Islet of Langerhans (tissue), 1 donor: ENCODE data around the gene TMEM236.

ENCODE experiments used
- FAIRE-seq: peaks from one replicate; lab custom pipeline; 2011; peaks lifted over from hg19 to GRCh38; lab: Jason Lieb, UNC

The TMEM236 gene

GRCh38 chr10:17787087-17787961 is 35.3 kb downstream of the TMEM236 start:
- FAIRE-seq, result no peak

DNA sequence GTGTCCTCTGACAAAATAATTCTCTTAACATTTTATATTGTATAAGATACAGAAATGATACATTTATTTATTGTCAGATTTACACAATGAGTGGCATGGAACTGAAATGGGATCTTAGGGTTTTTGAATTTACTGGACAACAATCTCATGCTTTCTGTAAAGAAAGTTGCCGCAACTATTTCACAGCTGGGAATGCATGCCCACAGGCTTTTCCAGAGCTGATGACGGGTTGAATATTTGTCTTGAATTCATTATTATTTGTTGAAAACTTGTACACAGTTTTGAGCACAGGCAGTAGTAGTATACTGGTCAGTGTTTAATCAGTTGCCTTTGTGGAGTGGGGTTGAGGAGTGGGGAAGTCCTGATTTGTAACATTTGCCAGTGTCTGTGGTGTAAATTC is 36.6 kb downstream of the TMEM236 start:
- FAIRE-seq, result no peak

GRCh38 chr10:17789396-17789795 is 37.4 kb downstream of the TMEM236 start:
- FAIRE-seq, result no peak

GRCh38 chr10:17790651-17791050 is 38.6 kb downstream of the TMEM236 start:
- FAIRE-seq, result no peak

- FAIRE-seq, result no peak
Measured at GRCh38 chr10:17792991-17793390, 41.0 kb downstream of the TMEM236 start.

- peak; percentile 100 for FAIRE-seq
Measured at GRCh38 chr10:17793823-17794644, 42.0 kb downstream of the TMEM236 start.

- FAIRE-seq, result no peak
Measured at GRCh38 chr10:17795083-17795482, 43.1 kb downstream of the TMEM236 start.

GRCh38 chr10:17795813-17796594 is 44.0 kb downstream of the TMEM236 start:
- FAIRE-seq, result peak; percentile 5

DNA sequence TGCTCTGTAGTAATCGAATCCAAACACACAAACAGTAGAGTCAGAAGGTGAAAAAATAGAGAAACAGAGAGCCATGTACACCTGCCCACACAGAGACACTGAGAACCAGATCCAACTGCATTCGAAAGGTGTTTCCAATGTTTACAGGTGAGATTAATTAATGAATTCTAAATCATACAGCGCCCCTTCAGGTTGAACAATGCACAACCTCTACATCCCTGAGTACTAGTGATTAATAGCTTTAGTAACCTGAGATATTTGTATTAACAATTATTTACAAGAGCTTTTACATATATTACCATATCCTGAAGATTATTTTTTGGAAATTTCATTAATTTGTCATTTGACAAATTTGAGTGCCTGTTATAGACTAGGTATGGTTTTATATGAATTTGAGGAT is 49.5 kb downstream of the TMEM236 start:
- no peak for FAIRE-seq

GRCh38 chr10:17802350-17802749 is 50.3 kb downstream of the TMEM236 start:
- FAIRE-seq, result no peak

- FAIRE-seq, result no peak
Measured at GRCh38 chr10:17802976-17803375, 51.0 kb downstream of the TMEM236 start.

DNA sequence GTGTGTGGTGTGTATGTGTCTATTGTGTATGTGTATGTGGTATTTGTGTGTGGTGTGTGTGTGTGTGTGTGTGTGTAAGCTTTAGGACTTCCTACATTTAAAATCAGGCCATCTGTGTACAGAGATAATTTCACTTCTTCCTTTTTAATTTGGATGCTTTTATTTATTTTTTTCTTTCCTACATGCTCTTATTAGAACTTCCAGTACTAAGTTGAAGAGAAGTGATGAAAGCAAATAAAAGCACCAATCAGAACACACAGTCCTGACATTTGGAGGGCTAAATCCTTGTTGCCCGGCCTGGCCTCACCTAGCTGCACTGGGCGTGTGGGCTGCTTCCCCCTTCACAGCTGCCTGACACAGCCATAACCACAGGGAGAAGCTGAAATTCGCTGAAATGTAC is 53.3 kb downstream of the TMEM236 start:
- FAIRE-seq, result no peak

GRCh38 chr10:17805921-17806577 is 54.0 kb downstream of the TMEM236 start:
- FAIRE-seq, result no peak

GRCh38 chr10:17808971-17809841 is 57.2 kb downstream of the TMEM236 start, which contains the start of gene MRC1:
MRC1 (plus strand) TSS chr10:17809348; CDS start chr10:17809466, 118 bp downstream.
- FAIRE-seq, result no peak

DNA sequence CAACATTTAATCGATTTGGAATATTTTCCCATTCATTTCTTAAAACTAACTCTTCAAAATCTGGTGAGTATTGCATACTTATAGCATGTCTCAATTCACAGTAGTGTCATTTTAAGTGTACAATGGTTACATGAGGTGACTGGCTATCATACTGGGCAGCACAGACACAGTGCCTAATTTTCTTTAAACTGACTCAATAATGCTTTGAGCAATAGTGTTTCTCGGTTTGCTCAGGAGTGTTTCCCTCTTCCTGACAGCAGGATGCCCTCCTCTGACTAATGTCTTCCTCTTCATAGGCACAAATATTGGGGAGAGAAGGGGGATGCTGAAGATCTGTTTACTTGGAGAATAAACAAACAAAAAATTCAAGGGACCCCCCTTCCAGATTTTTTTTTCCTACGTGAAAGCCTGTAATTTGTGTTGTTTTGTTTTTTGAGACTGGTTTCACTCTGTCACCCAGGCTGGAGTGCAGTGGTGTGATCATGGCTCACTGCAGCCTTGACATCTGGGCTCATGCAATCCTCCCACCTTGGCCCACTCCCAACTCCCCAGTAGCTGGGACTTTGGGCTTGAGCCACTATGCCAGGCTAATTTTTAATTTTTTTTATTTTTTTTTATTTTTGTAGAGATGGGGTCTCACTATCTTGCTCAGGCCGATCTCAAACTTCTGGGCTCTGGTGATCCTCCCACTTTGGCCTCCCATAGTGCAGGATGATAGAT is 59.3 kb downstream of the TMEM236 start:
- FAIRE-seq, result no peak

- no peak for FAIRE-seq
Measured at GRCh38 chr10:17814973-17815372, 63.0 kb downstream of the TMEM236 start.

- no peak for FAIRE-seq
Measured at GRCh38 chr10:17816199-17816598, 64.2 kb downstream of the TMEM236 start.

DNA sequence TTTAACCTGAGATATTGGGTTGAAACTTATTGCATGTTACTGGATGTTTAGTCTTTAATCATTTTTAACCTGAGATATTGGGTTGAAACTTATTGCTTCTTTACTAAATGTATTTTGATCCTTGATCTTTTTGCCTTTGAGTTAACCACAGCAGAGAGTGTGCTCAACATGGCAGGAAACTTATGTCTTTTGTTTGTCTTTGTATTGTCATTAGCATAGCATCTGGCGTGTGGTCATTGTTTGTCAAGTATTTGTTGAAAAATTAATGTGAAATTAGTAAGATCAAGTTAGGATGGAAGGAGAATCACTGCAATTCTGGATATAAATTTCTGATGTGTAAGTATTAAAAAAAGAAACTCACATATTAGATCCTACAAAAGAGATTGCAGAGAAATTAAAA is 65.3 kb downstream of the TMEM236 start:
- peak; percentile 17 for FAIRE-seq

DNA sequence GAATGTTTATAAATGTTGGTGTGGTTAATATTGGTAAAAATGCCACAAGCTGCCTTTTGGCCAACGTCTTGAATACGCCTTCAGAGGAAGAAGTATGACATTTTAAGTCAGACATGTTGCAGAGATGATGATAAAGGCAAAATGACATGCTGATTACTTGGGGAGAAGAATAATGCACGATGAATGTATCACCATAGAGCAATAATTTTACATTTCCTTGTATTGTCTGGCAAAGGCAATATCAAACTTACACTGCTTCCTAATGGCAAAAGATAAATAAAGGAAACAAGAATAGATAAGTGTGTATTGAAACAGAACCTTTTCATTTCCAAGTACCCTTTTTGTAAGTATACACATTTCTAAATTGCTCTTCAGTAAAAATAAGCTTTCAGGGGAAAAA is 65.8 kb downstream of the TMEM236 start:
- no peak for FAIRE-seq

DNA sequence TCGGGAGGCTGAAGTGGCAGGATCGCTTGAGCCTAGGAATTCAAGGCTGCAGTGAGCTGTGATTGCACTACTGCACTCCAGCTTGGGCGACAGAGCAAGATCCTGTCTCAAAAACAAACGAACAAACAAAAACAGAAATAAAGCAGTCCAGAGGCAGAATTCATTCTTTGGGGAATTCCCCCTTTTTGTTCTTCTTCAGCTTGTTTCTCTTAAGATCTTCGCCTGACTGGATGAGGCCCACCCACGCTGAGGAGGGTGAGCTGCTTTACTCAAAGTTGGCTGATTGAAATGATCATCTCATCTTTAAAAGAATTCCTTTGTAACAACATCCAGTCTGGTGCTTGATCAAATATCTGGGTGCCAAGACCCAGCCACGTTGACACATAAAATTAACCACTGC is 67.8 kb downstream of the TMEM236 start:
- FAIRE-seq, result no peak
